Transverse colon (tissue), 4 donors: ENCODE results near the gene PPP2R1B.

Source experiments
- CTCF ChIP-seq, 5 experiments: fragments of 200-600 bp in 3 of 5; fragments of 450-650 bp in 2 of 5; sonication (generic) in 3 of 5; IDR thresholded peaks; 1 replicate in 2 of 5; 2 replicates in 3 of 5; pipeline ENCODE4 v1.5.1; 2016 to 2017; ENCODE audit warnings: antibody characterized with exemption in 5 of 5, inconsistent platforms in 3 of 5, mild to moderate bottlenecking in 2 of 5, moderate library complexity in 1 of 5
- POLR2A ChIP-seq: fragments of 450-650 bp; IDR thresholded peaks from one replicate; pipeline ENCODE4 v1.6.1; 2016; ENCODE audit warnings: antibody characterized with exemption, mild to moderate bottlenecking, moderate library complexity
- POLR2AphosphoS5 ChIP-seq, 3 donors: sonication (generic); formaldehyde crosslinking; IDR thresholded peaks; one replicate each; pipeline ENCODE4 v1.6.1; 2016; ENCODE audit warnings: antibody characterized with exemption in 3 of 3

- TF ChIP-seq POLR2A (no peak), POLR2AphosphoS5 (IDR thresholded peaks at IDR 0.05) (no peak), CTCF (IDR thresholded peaks at IDR 0.05) (no peak)
Measured at GRCh38 chr11:111766834-111767142, 599 bp upstream of the PPP2R1B start.
